AG09319 (cell line): Measurements from ENCODE around the gene TOP2A.
"Not testable (repeated sequence)": the region's sequence is repeated elsewhere in the genome, so short reads cannot be mapped to it uniquely, and the experiment has no call there.

Source experiments
- DNase-seq: peaks from one replicate; pipeline ENCODE4 v3.0.0-alpha.2; 2010; ENCODE audit warnings: low read depth; ENCODE audit errors: extremely low read depth
- CTCF ChIP-seq: IDR thresholded peaks from 2 replicates; pipeline ENCODE4 v1.5.1; 2011; ENCODE audit warnings: low read depth, mild to moderate bottlenecking, inconsistent platforms, low read length, moderate library complexity

TOP2A gene

GRCh38 chr17:40372031-40372430 lies 45.7 kb downstream of the TOP2A start:
- no peak for TF ChIP-seq CTCF
- DNase-seq = no peak

GRCh38 chr17:40371261-40371929 lies 46.3 kb downstream of the TOP2A start:
- TF ChIP-seq CTCF = no peak
- DNase-seq = no peak

GRCh38 chr17:40369923-40370322 lies 47.8 kb downstream of the TOP2A start:
- no peak for DNase-seq

GRCh38 chr17:40367728-40368127 lies 50.0 kb downstream of the TOP2A start:
- DNase-seq = not testable (repeated sequence)

More at GRCh38 chr17:40369923-40370322, 47.8 kb downstream of the TOP2A start:
- no peak for TF ChIP-seq CTCF

- DNase-seq = no peak
- TF ChIP-seq CTCF = no peak
Measured at GRCh38 chr17:40366861-40367518, 50.7 kb downstream of the TOP2A start.

GRCh38 chr17:40366076-40366860 lies 51.4 kb downstream of the TOP2A start:
- no peak for TF ChIP-seq CTCF
- no peak for DNase-seq

GRCh38 chr17:40364906-40365305 lies 52.8 kb downstream of the TOP2A start:
- TF ChIP-seq CTCF = no peak

More at GRCh38 chr17:40364906-40365305, 52.8 kb downstream of the TOP2A start:
- no peak for DNase-seq
